Loucy (cell line): Measurements from ENCODE around the gene THADA.

Experiments used
- EZH2phosphoT487 ChIP-seq: fragments of 200-600 bp; IDR thresholded peaks from 2 replicates; pipeline ENCODE4 v1.6.1; 2018; ENCODE audit warnings: antibody characterized with exemption, mild to moderate bottlenecking, moderate library complexity, borderline replicate concordance
- TF ChIP-seq, protein P1 (sequence below): fragments of 200-600 bp; sonication (generic); conservative IDR thresholded peaks from 2 replicates; pipeline ENCODE4 v1.5.1; 2014; ENCODE audit warnings: mild to moderate bottlenecking, antibody characterized with exemption, low read length

DNA sequence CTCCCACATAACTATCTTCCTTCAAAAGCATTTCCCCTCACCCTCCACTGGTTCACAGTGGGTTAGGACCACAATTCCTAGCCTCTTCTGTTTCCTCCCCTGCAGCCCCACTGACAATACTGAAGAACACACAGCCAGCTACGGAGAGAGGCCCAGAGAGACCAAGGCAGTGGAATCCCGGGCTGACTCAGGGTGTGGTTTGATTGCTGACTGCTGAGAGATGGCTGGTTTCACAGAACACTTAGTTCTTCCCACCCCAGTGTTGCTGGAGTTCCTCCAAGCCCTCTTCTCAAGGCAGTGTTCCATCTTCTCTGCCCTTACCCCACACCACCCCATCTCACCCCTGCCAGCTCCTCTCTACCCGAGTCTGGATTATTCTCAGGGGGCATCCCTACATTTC lies 326.1 kb downstream of the THADA start:
- TF ChIP-seq, protein P1, sequence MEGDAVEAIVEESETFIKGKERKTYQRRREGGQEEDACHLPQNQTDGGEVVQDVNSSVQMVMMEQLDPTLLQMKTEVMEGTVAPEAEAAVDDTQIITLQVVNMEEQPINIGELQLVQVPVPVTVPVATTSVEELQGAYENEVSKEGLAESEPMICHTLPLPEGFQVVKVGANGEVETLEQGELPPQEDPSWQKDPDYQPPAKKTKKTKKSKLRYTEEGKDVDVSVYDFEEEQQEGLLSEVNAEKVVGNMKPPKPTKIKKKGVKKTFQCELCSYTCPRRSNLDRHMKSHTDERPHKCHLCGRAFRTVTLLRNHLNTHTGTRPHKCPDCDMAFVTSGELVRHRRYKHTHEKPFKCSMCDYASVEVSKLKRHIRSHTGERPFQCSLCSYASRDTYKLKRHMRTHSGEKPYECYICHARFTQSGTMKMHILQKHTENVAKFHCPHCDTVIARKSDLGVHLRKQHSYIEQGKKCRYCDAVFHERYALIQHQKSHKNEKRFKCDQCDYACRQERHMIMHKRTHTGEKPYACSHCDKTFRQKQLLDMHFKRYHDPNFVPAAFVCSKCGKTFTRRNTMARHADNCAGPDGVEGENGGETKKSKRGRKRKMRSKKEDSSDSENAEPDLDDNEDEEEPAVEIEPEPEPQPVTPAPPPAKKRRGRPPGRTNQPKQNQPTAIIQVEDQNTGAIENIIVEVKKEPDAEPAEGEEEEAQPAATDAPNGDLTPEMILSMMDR, result no peak
- no peak for TF ChIP-seq EZH2phosphoT487
